Ovary (tissue), 9 donors: ENCODE data around the gene ITM2A. TPM values are rescaled to one million over a fixed set of nuclear protein-coding genes. Genes with fewer than 3 reads are reported as not detected.

Source experiments
- DNase-seq, 5 donors: peaks; one replicate each; pipeline ENCODE4 v3.0.0-alpha.2; 2019 to 2020
- H3K27ac ChIP-seq, 2 donors: fragments of 200-600 bp; one replicate each; pipeline versions ENCODE4 v1.5.1 to v1.8.0; 2019 to 2022
- H3K27me3 ChIP-seq: fragments of 200-600 bp; one replicate; pipeline ENCODE4 v1.8.0; 2022
- H3K36me3 ChIP-seq: fragments of 200-600 bp; sonication (generic); one replicate; pipeline ENCODE4 v1.5.1; 2019
- H3K4me1 ChIP-seq: one replicate; pipeline ENCODE4 v1.8.1; 2013; ENCODE audit warnings: mild to moderate bottlenecking, moderate library complexity; ENCODE audit not compliant: insufficient read depth
- H3K4me3 ChIP-seq: fragments of 200-600 bp; sonication (generic); one replicate; pipeline ENCODE4 v1.5.1; 2017
- H3K9me3 ChIP-seq, 2 donors: fragments of 200-600 bp in 1 of 2; sonication (generic) in 1 of 2; one replicate each; pipeline versions ENCODE4 v1.5.1 to v1.8.1; 2013 to 2019; ENCODE audit warnings: mild to moderate bottlenecking in 1 of 2, moderate library complexity in 1 of 2
- EP300 ChIP-seq: sonication (generic); formaldehyde crosslinking; IDR thresholded peaks from one replicate; pipeline ENCODE4 v1.6.1; 2017; ENCODE audit warnings: antibody characterized with exemption
- POLR2A ChIP-seq: fragments of 450-650 bp; IDR thresholded peaks from one replicate; pipeline ENCODE4 v1.6.1; 2017; ENCODE audit warnings: antibody characterized with exemption, mild to moderate bottlenecking, moderate library complexity
- WGBS, 3 donors: extraction: QIAGEN DNeasy Blood & Tissue Kit in 1 of 3; methylation state at CpG; one replicate each; pipeline versions ENCODE4 v1.1.5 to v1.1.7; 2013 to 2017; 5-methylcytosine and 5-hydroxymethylcytosine counted together
- intact Hi-C, 4 donors: fragments of 100-400 bp; cut with DNase I; formaldehyde crosslinking; loops; one replicate each; pipeline versions ENCODE4 v1.11.0 to v1.15.1; 2022 to 2023
- polyA plus RNA-seq, 2 donors: library from polyadenylated mRNA; stranded (reverse); fragments of 200-250 nt in 1 of 2; fragments of 350-450 nt in 1 of 2; fragmentation: Illumina TruSeq in 1 of 2; extraction: RNeasy Lipid Tissue Mini Kit (QIAGEN cat#74804) in 1 of 2; gene quantifications; one replicate each; pipeline ENCODE4 v1.2.3, GENCODE V29; 2013 to 2014
- total RNA-seq, 7 donors: library from RNA; depleted of rRNA in 2 of 7; stranded (reverse); fragments of >200 nt in 2 of 7; fragmentation: NEBNext Ultra II Directional in 3 of 7; extraction: Animal tissue kit (Norgen Biotek cat#: 25700) in 3 of 7; gene quantifications; one replicate each; pipeline versions ENCODE4 v1.1.0 to v1.2.4, GENCODE V29; 2016 to 2023
- TF ChIP-seq, protein P1 (sequence below), 3 donors: fragments of 450-650 bp in 2 of 3; fragments of 200-600 bp in 1 of 3; IDR thresholded peaks; one replicate each; pipeline versions ENCODE4 v1.5.1 to v1.8.0; 2016 to 2022; ENCODE audit warnings: antibody characterized with exemption in 3 of 3, mild to moderate bottlenecking in 1 of 3
- donor health status: DM: no; HTN: no; CAD: no; lungs with moderate emphysema.
- donor health status: DM: no; HTN: no; CAD: no.
- donor health status: Bipolar disorder and iron deficiency.
- donor health status: DM: yes; HTN: yes; CAD: no.
- donor health status: DM: no; HTN: no; CAD: no.
- donor health status: DM: yes; HTN: yes; CAD: no.

The ITM2A gene
- total and polyA plus RNA-seq, 9 donors = 95.7 to 268 (median 140) TPM

DNA sequence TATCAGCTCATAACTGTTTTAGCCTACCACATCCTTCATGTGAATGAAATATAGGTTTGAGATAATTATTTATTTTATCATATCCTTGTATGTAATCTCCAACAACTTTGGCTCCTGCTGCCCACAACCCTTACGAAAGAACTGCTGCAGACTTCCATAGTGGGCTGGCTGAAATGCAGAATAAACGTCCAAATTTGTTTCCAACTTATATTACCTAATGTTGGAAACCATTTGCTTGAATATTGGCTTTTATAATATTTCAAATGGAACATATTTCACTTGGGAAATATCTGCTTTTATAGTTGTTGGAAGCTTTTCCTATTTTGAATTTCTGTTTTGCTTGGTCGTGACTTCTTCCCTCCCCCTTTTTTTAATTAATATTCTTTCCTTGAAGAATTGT lies 45.0 kb upstream of the ITM2A start:
- 26 to 32% (median 29%) methylated on average over 3 of the region's 3 CpGs for WGBS, 3 donors
- TF ChIP-seq POLR2A (no peak), EP300 (no peak)
- TF ChIP-seq, protein P1, sequence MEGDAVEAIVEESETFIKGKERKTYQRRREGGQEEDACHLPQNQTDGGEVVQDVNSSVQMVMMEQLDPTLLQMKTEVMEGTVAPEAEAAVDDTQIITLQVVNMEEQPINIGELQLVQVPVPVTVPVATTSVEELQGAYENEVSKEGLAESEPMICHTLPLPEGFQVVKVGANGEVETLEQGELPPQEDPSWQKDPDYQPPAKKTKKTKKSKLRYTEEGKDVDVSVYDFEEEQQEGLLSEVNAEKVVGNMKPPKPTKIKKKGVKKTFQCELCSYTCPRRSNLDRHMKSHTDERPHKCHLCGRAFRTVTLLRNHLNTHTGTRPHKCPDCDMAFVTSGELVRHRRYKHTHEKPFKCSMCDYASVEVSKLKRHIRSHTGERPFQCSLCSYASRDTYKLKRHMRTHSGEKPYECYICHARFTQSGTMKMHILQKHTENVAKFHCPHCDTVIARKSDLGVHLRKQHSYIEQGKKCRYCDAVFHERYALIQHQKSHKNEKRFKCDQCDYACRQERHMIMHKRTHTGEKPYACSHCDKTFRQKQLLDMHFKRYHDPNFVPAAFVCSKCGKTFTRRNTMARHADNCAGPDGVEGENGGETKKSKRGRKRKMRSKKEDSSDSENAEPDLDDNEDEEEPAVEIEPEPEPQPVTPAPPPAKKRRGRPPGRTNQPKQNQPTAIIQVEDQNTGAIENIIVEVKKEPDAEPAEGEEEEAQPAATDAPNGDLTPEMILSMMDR (IDR thresholded peaks at IDR 0.05) = no peak

GRCh38 chrX:79409657-79410056 lies 42.5 kb upstream of the ITM2A start:
- Histone ChIP-seq H3K36me3 (peaks cover 2% of the 10 kb centered on the region), H3K27me3 (no peaks in the 10 kb centered on the region), H3K9me3 (no peaks in the 10 kb centered on the region), H3K27ac (no peak overlapping the region), H3K4me3 (no peak overlapping the region), H3K4me1 (no peaks in the 10 kb centered on the region)
- no peak for DNase-seq
- TF ChIP-seq EP300 = no peak
- intact Hi-C loops = no loop called here

More for the DNA sequence above, 45.0 kb upstream of the ITM2A start:
- intact Hi-C loops = no loop called here
- no peaks in the 10 kb centered on the region for H3K4me1 ChIP-seq
- no peaks in the 10 kb centered on the region for H3K9me3 ChIP-seq
- no peak for DNase-seq
- no peak overlapping the region for H3K4me3 ChIP-seq
- H3K36me3 ChIP-seq = no peaks in the 10 kb centered on the region
- no peak overlapping the region for H3K27ac ChIP-seq
- no peaks in the 10 kb centered on the region for H3K27me3 ChIP-seq

- no peaks in the 10 kb centered on the region for H3K27me3 ChIP-seq
- DNase-seq = no peak
- H3K4me3 ChIP-seq = no peak overlapping the region
- no peaks in the 10 kb centered on the region for H3K4me1 ChIP-seq
- H3K36me3 ChIP-seq = peaks cover 2% of the 10 kb centered on the region
- TF ChIP-seq EP300 = no peak
- TF ChIP-seq, protein P1 (IDR thresholded peaks at IDR 0.05) = no peak
- H3K27ac ChIP-seq = no peak overlapping the region
- H3K9me3 ChIP-seq = no peaks in the 10 kb centered on the region
- 72 to 77% (median 75%) methylated on average over 3 of the region's 3 CpGs for WGBS, 3 donors
- intact Hi-C loops = no loop called here
Measured at GRCh38 chrX:79408623-79409322, 41.6 kb upstream of the ITM2A start.

GRCh38 chrX:79400623-79401022 lies 33.5 kb upstream of the ITM2A start:
- DNase-seq = no peak
- Histone ChIP-seq H3K4me3 (no peak overlapping the region), H3K4me1 (no peaks in the 10 kb centered on the region), H3K27me3 (no peaks in the 10 kb centered on the region), H3K27ac (no peak overlapping the region), H3K9me3 (no peaks in the 10 kb centered on the region), H3K36me3 (peaks cover 2% of the 10 kb centered on the region)
- TF ChIP-seq, protein P1 (IDR thresholded peaks at IDR 0.05) = no peak
- TF ChIP-seq EP300 (no peak), POLR2A (no peak)
- intact Hi-C loops = no loop called here
- 57 to 77% (median 62%) methylated on average over 4 of the region's 4 CpGs for WGBS, 3 donors

DNA sequence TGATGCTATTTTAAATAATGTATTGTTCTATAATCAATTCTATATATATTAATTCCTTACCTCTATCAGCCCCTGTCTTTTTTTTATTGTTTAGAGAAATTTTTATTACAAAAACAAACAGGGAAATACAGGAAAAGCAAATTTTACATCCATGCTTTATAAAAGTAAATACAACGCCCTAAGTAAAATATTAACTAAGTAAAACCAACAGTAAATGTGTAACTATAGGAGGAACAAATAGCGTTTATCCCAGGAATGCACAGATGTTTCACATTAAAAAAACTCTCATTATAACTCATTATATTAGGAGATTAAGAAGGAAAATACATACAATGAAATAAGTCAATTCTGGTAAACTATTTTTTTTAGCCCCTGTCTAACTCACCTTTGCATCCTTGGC lies 8.2 kb upstream of the ITM2A start:
- intact Hi-C loops = no loop called here
- TF ChIP-seq EP300 = no peak
- no peak for TF ChIP-seq POLR2A
- TF ChIP-seq, protein P1 (IDR thresholded peaks at IDR 0.05) = no peak
- no peak for DNase-seq
- Histone ChIP-seq H3K4me3 (no peak overlapping the region), H3K9me3 (no peaks in the 10 kb centered on the region), H3K27me3 (no peaks in the 10 kb centered on the region), H3K27ac (no peak overlapping the region), H3K4me1 (no peaks in the 10 kb centered on the region), H3K36me3 (no peaks in the 10 kb centered on the region)
- 47 to 48% (median 48%) methylated on average over 2 of the region's 2 CpGs for WGBS, 3 donors
